ENCODE data around the gene POU2AF1. TPM values are rescaled to one million over a fixed set of nuclear protein-coding genes. Genes with fewer than 3 reads are reported as not detected.

Gene POU2AF1
- total and polyA plus RNA-seq, 2 of the 13 experiments (the other 11 are each of a cell fraction or from before 2014, with no cell fraction given), result 1.9 to 3.6 TPM

DNA sequence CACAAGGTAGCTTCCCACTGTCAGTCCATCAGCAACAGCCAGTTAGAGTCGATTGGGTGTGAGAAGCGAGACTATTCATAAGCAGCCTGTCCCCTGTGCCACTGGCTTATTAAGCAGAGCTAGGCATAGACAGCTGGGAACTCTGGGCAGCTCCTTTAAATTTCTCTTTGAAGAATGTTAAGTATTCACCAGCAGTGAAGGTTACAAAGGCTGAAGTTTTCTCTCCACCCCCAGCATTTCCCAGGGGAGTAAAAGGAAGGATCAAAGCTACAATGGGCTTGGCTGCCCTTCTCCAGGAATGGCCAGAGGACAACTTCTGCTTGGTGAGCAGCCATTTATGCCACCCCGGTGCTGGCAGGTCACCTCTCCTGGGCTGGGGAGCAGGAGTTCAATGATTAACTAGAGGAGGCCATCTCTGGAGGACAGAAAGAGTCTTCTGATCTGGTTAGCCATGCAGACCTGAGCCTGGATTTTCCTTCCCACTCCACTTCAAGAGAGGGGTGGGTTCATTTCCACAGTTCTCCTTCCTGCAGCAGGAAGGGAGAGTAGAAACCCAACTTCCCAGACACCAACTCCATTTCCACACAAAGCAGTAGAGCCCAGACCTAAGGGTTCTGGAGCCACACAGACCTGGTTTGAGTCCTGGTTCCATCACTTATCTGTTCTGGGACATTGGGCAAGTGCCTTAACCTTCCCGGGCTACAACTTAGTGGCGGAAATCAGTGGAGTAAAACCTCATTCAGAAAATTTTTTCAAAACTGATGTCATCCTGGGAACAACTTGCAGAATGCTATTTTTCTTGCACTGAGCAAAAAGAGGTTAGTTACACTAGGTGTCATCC lies 58.1 kb downstream of the POU2AF1 start (continued):
- TF ChIP-seq GLI4 (CRISPR knock-in tag; IDR thresholded peaks at IDR 0.05; ENCODE audit: borderline replicate concordance) (no peak), CREM (IDR thresholded peaks at IDR 0.05) (no peak), CREM (CRISPR knock-in tag; IDR thresholded peaks at IDR 0.05) (no peak), SALL1 (CRISPR knock-in tag; IDR thresholded peaks at IDR 0.05) (peak; percentile 31), EP300 (IDR thresholded peaks at IDR 0.05; ENCODE audit: low read depth in 2 of 2, low read length in 2 of 2) (peak in 1 of 2 experiments; percentile 25; a peak in 1 of 4 replicates), EP300 (CRISPR knock-in tag; IDR thresholded peaks at IDR 0.05; ENCODE audit: borderline replicate concordance) (no peak), TAF1 (CRISPR knock-in tag; IDR thresholded peaks at IDR 0.05) (no peak), ZNF136 (CRISPR knock-in tag; IDR thresholded peaks at IDR 0.05; ENCODE audit: low read depth) (no peak), SOX6 (IDR thresholded peaks at IDR 0.05) (no peak), SOX6 (CRISPR knock-in tag; IDR thresholded peaks at IDR 0.05) (0 out of 2 replicates have a peak, but pooled peaks have one; percentile 28), ZNF274 (CRISPR knock-in tag; IDR thresholded peaks at IDR 0.05) (no peak), ZNF687 (CRISPR knock-in tag; IDR thresholded peaks at IDR 0.05) (peak; percentile 55; the same call in 1 of the 2 replicates), PRMT3 (CRISPR knock-in tag; IDR thresholded peaks at IDR 0.05; ENCODE audit: borderline replicate concordance, low read depth) (no peak), SATB2 (CRISPR knock-in tag; IDR thresholded peaks at IDR 0.05) (no peak), ZBTB34 (CRISPR knock-in tag; IDR thresholded peaks at IDR 0.05) (peak; percentile 34; the same call in 1 of the 2 replicates), ZNF263 (CRISPR knock-in tag; IDR thresholded peaks at IDR 0.05) (0 out of 2 replicates have a peak, but pooled peaks have one; percentile 20), XRCC5 (optimal IDR thresholded peaks at IDR 0.05; ENCODE audit: low read length) (peak; percentile 28), ZNF101 (CRISPR knock-in tag; IDR thresholded peaks at IDR 0.05; ENCODE audit: borderline replicate concordance, low read depth) (0 out of 2 replicates have a peak, but pooled peaks have one; percentile 71), NCOR1 (IDR thresholded peaks at IDR 0.05; ENCODE audit: borderline replicate concordance, low read length) (peak; percentile 15; the same call in 1 of the 2 replicates), ZNF292 (CRISPR knock-in tag; IDR thresholded peaks at IDR 0.05; ENCODE audit: borderline replicate concordance, low read depth) (peak; percentile 72; the same call in 1 of the 2 replicates), SYNCRIP (IDR thresholded peaks at IDR 0.05; ENCODE audit: insufficient read depth, low read depth, low read length) (no peak), MAZ (IDR thresholded peaks at IDR 0.05; ENCODE audit: borderline replicate concordance, low read depth, low read length) (no peak), MAZ (CRISPR knock-in tag; IDR thresholded peaks at IDR 0.05; ENCODE audit: low read depth) (no peak)
